Caco-2 (cell line): ENCODE data around the gene DFFB. TPM values are rescaled to one million over a fixed set of nuclear protein-coding genes. Genes with fewer than 3 reads are reported as not detected.

ENCODE experiments used
- BruUV-seq: library from RNA; stranded (reverse); fragments of 400-500 nt; replicated peaks from 2 replicates; lab custom pipeline; 2021; lab: Mats Ljungman, UMichigan
- CTCF ChIA-PET: fragments of 300-600 bp; sonication (Branson Sonifier 250); formaldehyde crosslinking; loops from one replicate; lab custom pipeline; 2022; ENCODE audit warnings: antibody characterized with exemption; lab: Charles Lee
- POLR2A ChIA-PET: fragments of 300-600 bp; sonication (Branson Sonifier 250); formaldehyde crosslinking; loops from one replicate; lab custom pipeline; 2022; ENCODE audit warnings: antibody characterized with exemption; lab: Charles Lee
- DNase-seq, 2 experiments: peaks; one replicate each; pipeline versions ENCODE4 v3.0.0 to v3.0.0-alpha.2; 2020 to 2022
- H3K27me3 ChIP-seq: replicated peaks from 2 replicates; pipeline ENCODE4 v1.6.0; 2011; ENCODE audit warnings: low read length; ENCODE audit not compliant: control insufficient read depth, insufficient read depth
- H3K36me3 ChIP-seq: 2 replicates; pipeline ENCODE4 v1.5.1; 2011; ENCODE audit warnings: low read length; ENCODE audit not compliant: control insufficient read depth, insufficient read depth
- H3K4me1 ChIP-seq: fragments of 250-450 bp; sonication (Bioruptor Pico); 2 replicates; pipeline ENCODE4 v1.5.1; 2020; ENCODE audit warnings: mild to moderate bottlenecking
- H3K4me3 ChIP-seq: 2 replicates; pipeline ENCODE4 v1.5.1; 2011; ENCODE audit warnings: low read depth, mild to moderate bottlenecking, control low read depth, low read length
- H3K9me3 ChIP-seq: fragments of 250-450 bp; sonication (Bioruptor Pico); 2 replicates; pipeline ENCODE4 v1.5.1; 2020; ENCODE audit warnings: mild to moderate bottlenecking, moderate library complexity
- H3K27ac Mint-ChIP-seq: one replicate; pipeline ENCODE4 v1.8.0; 2022; ENCODE audit warnings: mixed read lengths; ENCODE audit not compliant: unreplicated experiment
- H3K27me3 Mint-ChIP-seq: one replicate; pipeline ENCODE4 v1.8.0; 2022; ENCODE audit warnings: mixed read lengths; ENCODE audit not compliant: insufficient read depth, unreplicated experiment
- H3K36me3 Mint-ChIP-seq: one replicate; pipeline ENCODE4 v1.8.0; 2022; ENCODE audit warnings: mild to moderate bottlenecking, mixed read lengths; ENCODE audit not compliant: insufficient read depth, unreplicated experiment
- H3K4me1 Mint-ChIP-seq: one replicate; pipeline ENCODE4 v1.8.0; 2022; ENCODE audit warnings: low read depth, mixed read lengths; ENCODE audit not compliant: unreplicated experiment
- H3K4me3 Mint-ChIP-seq: one replicate; pipeline ENCODE4 v1.8.0; 2022; ENCODE audit warnings: mild to moderate bottlenecking, moderate library complexity, mixed read lengths; ENCODE audit not compliant: unreplicated experiment
- H3K9me3 Mint-ChIP-seq: one replicate; pipeline ENCODE4 v1.8.0; 2022; ENCODE audit warnings: mixed read lengths; ENCODE audit not compliant: unreplicated experiment
- intact Hi-C: fragments of 100-400 bp; cut with micrococcal nuclease; formaldehyde crosslinking; loops from one replicate; pipeline ENCODE4 v1.10.0; 2022; ENCODE audit not compliant: unreplicated experiment
- total RNA-seq: library from RNA; stranded (reverse); gene quantifications from 2 replicates; pipeline ENCODE4 v1.2.3, GENCODE V29; 2022
- TF ChIP-seq, protein P1 (sequence below), 2 experiments: fragments of 200-600 bp in 1 of 2; IDR thresholded peaks; 1 replicate in 1 of 2; 2 replicates in 1 of 2; pipeline versions ENCODE4 v1.5.1 to v1.8.0; 2011 to 2022; ENCODE audit warnings: antibody characterized with exemption in 1 of 2, control low read depth in 1 of 2, inconsistent platforms in 1 of 2, low read depth in 1 of 2, low read length in 1 of 2, mild to moderate bottlenecking in 1 of 2, moderate library complexity in 1 of 2; ENCODE audit not compliant: insufficient read depth in 1 of 2, severe bottlenecking in 1 of 2, unreplicated experiment in 1 of 2

Gene DFFB
- total RNA-seq, 1 experiment from 2014 or later = 7.7 TPM

- CTCF ChIA-PET = no interaction called here
- POLR2A ChIA-PET = no interaction called here
- Mint-ChIP-seq H3K4me1 (no peaks in the 10 kb centered on the region), H3K4me3 (no peak overlapping the region), H3K9me3 (no peaks in the 10 kb centered on the region), H3K36me3 (no peaks in the 10 kb centered on the region), H3K27ac (no peak overlapping the region), H3K27me3 (peaks cover 3% of the 10 kb centered on the region)
- intact Hi-C loops = no loop called here
- Histone ChIP-seq H3K27me3 (no peaks in the 10 kb centered on the region), H3K9me3 (no peaks in the 10 kb centered on the region), H3K4me3 (no peak overlapping the region), H3K36me3 (no peaks in the 10 kb centered on the region), H3K4me1 (no peaks in the 10 kb centered on the region)
- BruUV-seq = no TSS peak
- DNase-seq = peak in 1 of 2 experiments; percentile 12
- TF ChIP-seq, protein P1, sequence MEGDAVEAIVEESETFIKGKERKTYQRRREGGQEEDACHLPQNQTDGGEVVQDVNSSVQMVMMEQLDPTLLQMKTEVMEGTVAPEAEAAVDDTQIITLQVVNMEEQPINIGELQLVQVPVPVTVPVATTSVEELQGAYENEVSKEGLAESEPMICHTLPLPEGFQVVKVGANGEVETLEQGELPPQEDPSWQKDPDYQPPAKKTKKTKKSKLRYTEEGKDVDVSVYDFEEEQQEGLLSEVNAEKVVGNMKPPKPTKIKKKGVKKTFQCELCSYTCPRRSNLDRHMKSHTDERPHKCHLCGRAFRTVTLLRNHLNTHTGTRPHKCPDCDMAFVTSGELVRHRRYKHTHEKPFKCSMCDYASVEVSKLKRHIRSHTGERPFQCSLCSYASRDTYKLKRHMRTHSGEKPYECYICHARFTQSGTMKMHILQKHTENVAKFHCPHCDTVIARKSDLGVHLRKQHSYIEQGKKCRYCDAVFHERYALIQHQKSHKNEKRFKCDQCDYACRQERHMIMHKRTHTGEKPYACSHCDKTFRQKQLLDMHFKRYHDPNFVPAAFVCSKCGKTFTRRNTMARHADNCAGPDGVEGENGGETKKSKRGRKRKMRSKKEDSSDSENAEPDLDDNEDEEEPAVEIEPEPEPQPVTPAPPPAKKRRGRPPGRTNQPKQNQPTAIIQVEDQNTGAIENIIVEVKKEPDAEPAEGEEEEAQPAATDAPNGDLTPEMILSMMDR (IDR thresholded peaks at IDR 0.05; ENCODE audit: insufficient read depth in 1 of 2, low read depth in 1 of 2, low read length in 1 of 2, severe bottlenecking in 1 of 2, unreplicated experiment in 1 of 2) = no peak
These were observed 61.8 kb downstream of the DFFB start for GRCh38 chr1:3918966-3919611.

GRCh38 chr1:3919706-3920105 lies 62.4 kb downstream of the DFFB start:
- H3K4me3 ChIP-seq = no peak overlapping the region
- no peaks in the 10 kb centered on the region for H3K36me3 Mint-ChIP-seq
- H3K9me3 ChIP-seq = no peaks in the 10 kb centered on the region
- no peaks in the 10 kb centered on the region for H3K4me1 Mint-ChIP-seq
- no peaks in the 10 kb centered on the region for H3K27me3 ChIP-seq
- ChIA-PET POLR2A (no interaction called here), CTCF (no interaction called here)
- H3K27me3 Mint-ChIP-seq = peaks cover 3% of the 10 kb centered on the region
- no TSS peak for BruUV-seq
- peak in 1 of 2 experiments; percentile 12 for DNase-seq
- TF ChIP-seq, protein P1 (IDR thresholded peaks at IDR 0.05; ENCODE audit: insufficient read depth in 1 of 2, low read depth in 1 of 2, low read length in 1 of 2, severe bottlenecking in 1 of 2, unreplicated experiment in 1 of 2) = no peak
- intact Hi-C loops = no loop called here
- H3K4me1 ChIP-seq = no peaks in the 10 kb centered on the region
- H3K27ac Mint-ChIP-seq = no peak overlapping the region
- no peaks in the 10 kb centered on the region for H3K9me3 Mint-ChIP-seq
- H3K36me3 ChIP-seq = no peaks in the 10 kb centered on the region
- no peak overlapping the region for H3K4me3 Mint-ChIP-seq

- Histone ChIP-seq H3K4me3 (no peak overlapping the region), H3K4me1 (no peaks in the 10 kb centered on the region), H3K9me3 (no peaks in the 10 kb centered on the region), H3K36me3 (no peaks in the 10 kb centered on the region), H3K27me3 (no peaks in the 10 kb centered on the region)
- intact Hi-C loops = no loop called here
- Mint-ChIP-seq H3K4me3 (no peak overlapping the region), H3K4me1 (no peaks in the 10 kb centered on the region), H3K9me3 (peaks cover 7% of the 10 kb centered on the region), H3K27me3 (peaks cover 3% of the 10 kb centered on the region), H3K27ac (no peak overlapping the region), H3K36me3 (no peaks in the 10 kb centered on the region)
- POLR2A ChIA-PET = no interaction called here
- TF ChIP-seq, protein P1 (IDR thresholded peaks at IDR 0.05; ENCODE audit: insufficient read depth in 1 of 2, low read depth in 1 of 2, low read length in 1 of 2, severe bottlenecking in 1 of 2, unreplicated experiment in 1 of 2) = no peak
- no TSS peak for BruUV-seq
- CTCF ChIA-PET = no interaction called here
- DNase-seq = peak in 1 of 2 experiments; percentile 1
These were observed 64.5 kb downstream of the DFFB start for GRCh38 chr1:3921765-3922164.
